ENCODE measurements around the gene DYNC2I2.
A peak's percentile ranks its signal among the peaks of the same experiment; 100 is the strongest.

DYNC2I2 gene

DNA sequence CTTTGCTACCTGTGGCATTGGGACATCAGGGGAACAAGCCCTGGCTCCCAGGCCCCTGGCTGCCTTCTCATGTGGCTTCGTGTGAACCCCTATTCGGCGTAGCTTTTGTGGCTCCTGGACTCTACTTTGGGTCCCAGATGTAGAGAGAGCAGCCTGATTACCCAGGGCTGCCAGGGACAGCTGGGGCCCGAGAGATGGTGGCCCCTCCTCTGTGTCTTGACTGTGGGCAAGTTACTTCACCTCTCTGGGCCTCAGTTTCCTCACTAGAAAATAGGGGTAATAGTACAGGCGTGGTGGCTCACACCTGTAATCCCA lies 47.7 kb upstream of the DYNC2I2 start:
- Histone ChIP-seq H3K27me3 (replicated peaks; ENCODE audit: insufficient read depth, low read length) (no peaks in the 10 kb centered on the region), H2AFZ (ENCODE audit: low read length) (no peak overlapping the region), H3K79me2 (ENCODE audit: low read length) (no peaks in the 10 kb centered on the region), H3K4me1 (ENCODE audit: low read length) (no peaks in the 10 kb centered on the region), H3K36me3 (replicated peaks; ENCODE audit: insufficient read depth, low read length) (no peaks in the 10 kb centered on the region), H3K4me3 (ENCODE audit: low read length) (no peak overlapping the region), H4K20me1 (ENCODE audit: insufficient read depth, low read length) (no peaks in the 10 kb centered on the region), H3K27ac (ENCODE audit: low read length) (no peak overlapping the region), H3K9me3 (replicated peaks; ENCODE audit: insufficient read depth, low read length) (no peaks in the 10 kb centered on the region), H3K9me2 (replicated peaks; ENCODE audit: insufficient read depth, low read length) (no peaks in the 10 kb centered on the region), H3K9ac (ENCODE audit: low read length) (no peak overlapping the region), H3K4me2 (ENCODE audit: low read depth, low read length) (no peak overlapping the region), H3F3A (ENCODE audit: insufficient read depth, low read length) (no peaks in the 10 kb centered on the region; the same call in 1 of the 2 replicates)
- TF ChIP-seq CTCF (IDR thresholded peaks at IDR 0.05; ENCODE audit: low read length), result no peak
- TF ChIP-seq EZH2 (optimal IDR thresholded peaks at IDR 0.05; ENCODE audit: low read depth, low read length), result no peak
- no peak for TF ChIP-seq EZH2phosphoT487 (IDR thresholded peaks at IDR 0.05; ENCODE audit: low read length)
- no peak for DNase-seq

GRCh38 chr9:128703616-128704355 lies 47.1 kb upstream of the DYNC2I2 start:
- no peak for DNase-seq
- Histone ChIP-seq H3K27ac (ENCODE audit: low read length) (no peak overlapping the region), H2AFZ (ENCODE audit: low read length) (no peak overlapping the region), H3K9ac (ENCODE audit: low read length) (no peak overlapping the region), H3K9me2 (replicated peaks; ENCODE audit: insufficient read depth, low read length) (no peaks in the 10 kb centered on the region), H3K9me3 (replicated peaks; ENCODE audit: insufficient read depth, low read length) (no peaks in the 10 kb centered on the region), H4K20me1 (ENCODE audit: insufficient read depth, low read length) (no peaks in the 10 kb centered on the region), H3K4me1 (ENCODE audit: low read length) (no peaks in the 10 kb centered on the region), H3K4me2 (ENCODE audit: low read depth, low read length) (no peak overlapping the region), H3K79me2 (ENCODE audit: low read length) (no peaks in the 10 kb centered on the region), H3K4me3 (ENCODE audit: low read length) (no peak overlapping the region), H3K27me3 (replicated peaks; ENCODE audit: insufficient read depth, low read length) (no peaks in the 10 kb centered on the region), H3K36me3 (replicated peaks; ENCODE audit: insufficient read depth, low read length) (no peaks in the 10 kb centered on the region), H3F3A (ENCODE audit: insufficient read depth, low read length) (no peaks in the 10 kb centered on the region; the same call in 1 of the 2 replicates)
- TF ChIP-seq EZH2 (optimal IDR thresholded peaks at IDR 0.05; ENCODE audit: low read depth, low read length) (no peak), CTCF (IDR thresholded peaks at IDR 0.05; ENCODE audit: low read length) (no peak), EZH2phosphoT487 (IDR thresholded peaks at IDR 0.05; ENCODE audit: low read length) (no peak)

GRCh38 chr9:128702949-128703615 lies 46.4 kb upstream of the DYNC2I2 start:
- no peaks in the 10 kb centered on the region; the same call in 1 of the 2 replicates for H3F3A ChIP-seq (ENCODE audit: insufficient read depth, low read length)
- no peaks in the 10 kb centered on the region for H3K9me2 ChIP-seq (replicated peaks; ENCODE audit: insufficient read depth, low read length)
- H3K36me3 ChIP-seq (replicated peaks; ENCODE audit: insufficient read depth, low read length), result no peaks in the 10 kb centered on the region
- no peaks in the 10 kb centered on the region for H3K27me3 ChIP-seq (replicated peaks; ENCODE audit: insufficient read depth, low read length)
- H3K27ac ChIP-seq (ENCODE audit: low read length), result no peak overlapping the region
- no peaks in the 10 kb centered on the region for H3K4me1 ChIP-seq (ENCODE audit: low read length)
- no peak for DNase-seq
- no peak for TF ChIP-seq CTCF (IDR thresholded peaks at IDR 0.05; ENCODE audit: low read length)
- no peak for TF ChIP-seq EZH2phosphoT487 (IDR thresholded peaks at IDR 0.05; ENCODE audit: low read length)
- TF ChIP-seq EZH2 (optimal IDR thresholded peaks at IDR 0.05; ENCODE audit: low read depth, low read length), result no peak
- H3K9ac ChIP-seq (ENCODE audit: low read length), result peak overlapping the region; percentile 69; the same call in 1 of the 2 replicates
- no peaks in the 10 kb centered on the region for H3K9me3 ChIP-seq (replicated peaks; ENCODE audit: insufficient read depth, low read length)
- H3K4me2 ChIP-seq (ENCODE audit: low read depth, low read length), result peak overlapping the region; percentile 86
- H3K4me3 ChIP-seq (ENCODE audit: low read length), result peak overlapping the region; percentile 72
- no peaks in the 10 kb centered on the region for H3K79me2 ChIP-seq (ENCODE audit: low read length)
- H4K20me1 ChIP-seq (ENCODE audit: insufficient read depth, low read length), result no peaks in the 10 kb centered on the region
- H2AFZ ChIP-seq (ENCODE audit: low read length), result peak overlapping the region; percentile 83

Data from MM.1S (cell line).